Stimulated activated CD4-positive, alpha-beta T cell treated with anti-CD3 and anti-CD28 coated beads, Interleukin-4, amount 100 ng/mL, for 24 hours (primary cell): Measurements from ENCODE around the gene KLHL4.
"Not testable (repeated sequence)": the region's sequence is repeated elsewhere in the genome, so short reads cannot be mapped to it uniquely, and the experiment has no call there.

Experiments used
- DNase-seq: peaks from one replicate; pipeline ENCODE4 v3.0.0-alpha.2; 2020

The KLHL4 gene

GRCh38 chrX:87517571-87518141 is at the start of gene KLHL4:
TSS of gene KLHL4 (plus strand) at chrX:87517802. CDS start at chrX:87517894, 92 bp downstream.
- no peak for DNase-seq

GRCh38 chrX:87468941-87469340 is 48.7 kb upstream of the KLHL4 start:
- no peak for DNase-seq

GRCh38 chrX:87475793-87476192 is 41.8 kb upstream of the KLHL4 start:
- no peak for DNase-seq

GRCh38 chrX:87478703-87479102 is 38.9 kb upstream of the KLHL4 start:
- not testable (repeated sequence) for DNase-seq

- DNase-seq = no peak
Observed at GRCh38 chrX:87489071-87489470, 28.5 kb upstream of the KLHL4 start.

GRCh38 chrX:87515836-87516235 is 1.8 kb upstream of the KLHL4 start:
- no peak for DNase-seq

GRCh38 chrX:87516717-87517121 is 883 bp upstream of the KLHL4 start:
- no peak for DNase-seq

GRCh38 chrX:87518504-87518903 is 902 bp downstream of the KLHL4 start:
- DNase-seq = no peak

- no peak for DNase-seq
Observed at GRCh38 chrX:87525771-87526229, 8.2 kb downstream of the KLHL4 start.

- DNase-seq = no peak
Observed at GRCh38 chrX:87526281-87526680, 8.7 kb downstream of the KLHL4 start.

GRCh38 chrX:87528487-87528886 is 10.9 kb downstream of the KLHL4 start:
- DNase-seq = no peak

GRCh38 chrX:87571964-87572363 is 54.4 kb downstream of the KLHL4 start:
- no peak for DNase-seq

- no peak for DNase-seq
Observed at GRCh38 chrX:87572901-87573300, 55.3 kb downstream of the KLHL4 start.

- DNase-seq = no peak
Observed at GRCh38 chrX:87578978-87579377, 61.4 kb downstream of the KLHL4 start.

GRCh38 chrX:87580862-87581261 is 63.3 kb downstream of the KLHL4 start:
- DNase-seq = no peak

GRCh38 chrX:87582453-87582852 is 64.9 kb downstream of the KLHL4 start:
- no peak for DNase-seq

GRCh38 chrX:87583679-87584078 is 66.1 kb downstream of the KLHL4 start:
- DNase-seq = no peak

- DNase-seq = no peak
Observed at GRCh38 chrX:87616371-87616770, 98.8 kb downstream of the KLHL4 start.

GRCh38 chrX:87621697-87622096 is 104.1 kb downstream of the KLHL4 start:
- no peak for DNase-seq

GRCh38 chrX:87626996-87627395 is 109.4 kb downstream of the KLHL4 start:
- DNase-seq = no peak

GRCh38 chrX:87634361-87634760 is 116.8 kb downstream of the KLHL4 start:
- DNase-seq = no peak

- no peak for DNase-seq
Observed at GRCh38 chrX:87636533-87636932, 118.9 kb downstream of the KLHL4 start.

- DNase-seq = not testable (repeated sequence)
Observed at GRCh38 chrX:87641439-87641838, 123.8 kb downstream of the KLHL4 start.

- DNase-seq = no peak
Observed at GRCh38 chrX:87661761-87662160, 144.2 kb downstream of the KLHL4 start.

- DNase-seq = no peak
Observed at GRCh38 chrX:87663421-87663820, 145.8 kb downstream of the KLHL4 start.
